Endothelial cell of umbilical vein (primary cell): ENCODE data around the gene THUMPD2. TPM values are rescaled to one million over a fixed set of nuclear protein-coding genes. Genes with fewer than 3 reads are reported as not detected.

Source experiments
- BruUV-seq: library from RNA; stranded (reverse); fragments of 400-500 nt; replicated peaks from 2 replicates; lab custom pipeline; 2021; lab: Mats Ljungman, UMichigan
- CTCF ChIA-PET: fragments of 300-600, 350-600 bp; sonication (Branson Sonifier 250); formaldehyde crosslinking; loops from one replicate; lab custom pipeline; 2021; ENCODE audit warnings: antibody characterized with exemption, inconsistent platforms; lab: Charles Lee
- POLR2A ChIA-PET: fragments of 300-600, 350-600 bp; sonication (Branson Sonifier 250); formaldehyde crosslinking; loops from one replicate; lab custom pipeline; 2021; ENCODE audit warnings: antibody characterized with exemption, inconsistent platforms; lab: Charles Lee
- DNase-seq: peaks from one replicate; pipeline ENCODE4 v3.0.0-alpha.2; 2011; ENCODE audit warnings: low read depth, low spot score
- FAIRE-seq: peaks from 2 replicates; lab custom pipeline; 2011; peaks lifted over from hg19 to GRCh38; lab: Jason Lieb, UNC
- H2AFZ ChIP-seq: 2 replicates; pipeline ENCODE4 v1.6.0; 2012; ENCODE audit warnings: low read depth, low read length, control low read depth, inconsistent platforms
- H3K27ac ChIP-seq: 2 replicates; pipeline ENCODE4 v1.5.1; 2011; ENCODE audit warnings: low read depth, mild to moderate bottlenecking, control low read depth, low read length, moderate library complexity; ENCODE audit not compliant: insufficient read depth
- H3K27me3 ChIP-seq, 2 experiments: 2 replicates each; pipeline versions ENCODE4 v1.6.0 to v1.6.1; 2011; ENCODE audit warnings: low read length in 2 of 2, mixed read lengths in 1 of 2; ENCODE audit not compliant: control insufficient read depth in 2 of 2, insufficient read depth in 2 of 2
- H3K36me3 ChIP-seq, 2 experiments: 2 replicates in 1 of 2; 3 replicates in 1 of 2; pipeline ENCODE4 v1.5.1; 2011; ENCODE audit warnings: low read length in 2 of 2, mild to moderate bottlenecking in 1 of 2, moderate library complexity in 1 of 2; ENCODE audit not compliant: control insufficient read depth in 2 of 2, insufficient read depth in 2 of 2; ENCODE audit errors: extremely low read depth in 1 of 2
- H3K4me1 ChIP-seq: 3 replicates; pipeline ENCODE4 v1.5.1; 2011; ENCODE audit warnings: mild to moderate bottlenecking, low read length; ENCODE audit not compliant: control insufficient read depth, insufficient read depth; ENCODE audit errors: extremely low read depth
- H3K4me2 ChIP-seq: 2 replicates; pipeline ENCODE4 v1.6.1; 2011; ENCODE audit warnings: low read length, control low read depth, mixed read lengths; ENCODE audit not compliant: insufficient read depth
- H3K4me3 ChIP-seq, 3 experiments: fragments of 200-600 bp in 1 of 3; sonication (generic), shearing (Covaris generic) in 1 of 3; replicated peaks in 1 of 3; 2 replicates each; pipeline ENCODE4 v1.5.1; 2011 to 2016; ENCODE audit warnings: control low read depth in 3 of 3, low read length in 3 of 3, mild to moderate bottlenecking in 2 of 3, inconsistent platforms in 1 of 3, low read depth in 1 of 3, moderate library complexity in 1 of 3; ENCODE audit not compliant: insufficient read depth in 1 of 3
- H3K79me2 ChIP-seq: 2 replicates; pipeline ENCODE4 v1.6.0; 2012; ENCODE audit warnings: low read length, inconsistent platforms; ENCODE audit not compliant: control insufficient read depth, insufficient read depth
- H3K9ac ChIP-seq: replicated peaks from 2 replicates; pipeline ENCODE3; 2011; ENCODE audit warnings: low read length, control low read depth; ENCODE audit not compliant: insufficient read depth; ENCODE audit errors: extremely low read depth
- H3K9me1 ChIP-seq: replicated peaks from 3 replicates; pipeline ENCODE4 v1.6.0; 2011; ENCODE audit warnings: mild to moderate bottlenecking, low read length; ENCODE audit not compliant: control insufficient read depth, insufficient read depth; ENCODE audit errors: extremely low read depth
- H3K9me3 ChIP-seq: replicated peaks from 2 replicates; pipeline ENCODE4 v1.5.1; 2012; ENCODE audit warnings: low read length, inconsistent platforms; ENCODE audit not compliant: control insufficient read depth, insufficient read depth
- H4K20me1 ChIP-seq: replicated peaks from 2 replicates; pipeline ENCODE3; 2011; ENCODE audit warnings: mild to moderate bottlenecking, low read length; ENCODE audit not compliant: control insufficient read depth, insufficient read depth; ENCODE audit errors: extremely low read depth
- CTCF ChIP-seq, 2 donors: IDR thresholded peaks; 1 replicate in 1 of 2; 2 replicates in 1 of 2; pipeline ENCODE4 v1.5.1; 2011; ENCODE audit warnings: low read length in 2 of 2, mild to moderate bottlenecking in 2 of 2, moderate library complexity in 2 of 2, control low read depth in 1 of 2, inconsistent platforms in 1 of 2, low read depth in 1 of 2; ENCODE audit not compliant: insufficient read depth in 1 of 2; ENCODE audit errors: extremely low read depth in 1 of 2
- EZH2 ChIP-seq: IDR thresholded peaks from 2 replicates; pipeline ENCODE4 v1.6.1; 2012; ENCODE audit warnings: borderline replicate concordance, low read depth, mild to moderate bottlenecking, moderate library complexity, low read length, inconsistent platforms; ENCODE audit not compliant: severe bottlenecking
- FOS ChIP-seq: IDR thresholded peaks from 2 replicates; pipeline ENCODE4 v1.6.1; 2011; ENCODE audit warnings: mild to moderate bottlenecking, low read length, moderate library complexity, borderline replicate concordance; ENCODE audit not compliant: insufficient read depth
- GATA2 ChIP-seq: IDR thresholded peaks from 2 replicates; pipeline ENCODE4 v1.7.0; 2011; ENCODE audit warnings: low read depth, mild to moderate bottlenecking, moderate library complexity, mixed read lengths, low read length; ENCODE audit not compliant: insufficient read length, insufficient read depth
- JUN ChIP-seq: IDR thresholded peaks from 2 replicates; pipeline ENCODE4 v1.6.1; 2011; ENCODE audit warnings: borderline replicate concordance, low read depth; ENCODE audit not compliant: insufficient read length, insufficient read depth
- MYC ChIP-seq: IDR thresholded peaks from one replicate; pipeline ENCODE4 v1.6.1; 2011; ENCODE audit warnings: mild to moderate bottlenecking, low read depth, low read length
- POLR2A ChIP-seq: IDR thresholded peaks from 2 replicates; pipeline ENCODE4 v1.6.1; 2012; ENCODE audit warnings: low read depth, mild to moderate bottlenecking, control low read depth, low read length
- POLR2AphosphoS5 ChIP-seq: IDR thresholded peaks from 2 replicates; pipeline ENCODE4 v1.6.1; 2012; ENCODE audit warnings: low read depth, mild to moderate bottlenecking, control low read depth, low read length, moderate library complexity; ENCODE audit not compliant: insufficient read depth
- dilution Hi-C: fragments of 300-500 bp; cut with MboI; formaldehyde crosslinking; loops from one replicate; pipeline ENCODE4 v1.15.0; 2019; ENCODE audit warnings: low sequenced_read_pairs; ENCODE audit not compliant: extremely low pct_ligation_motif_present
- intact Hi-C: fragments of 100-400 bp; cut with micrococcal nuclease; formaldehyde crosslinking; loops from one replicate; pipeline ENCODE4 v1.10.0; 2022
- polyA plus RNA-seq, 4 experiments: library from polyadenylated mRNA; depleted of rRNA in 3 of 4; stranded (reverse) in 3 of 4; unstranded in 1 of 4; fragments of >200 nt; gene quantifications; 2 replicates each; pipeline versions ENCODE4 v1.2.1 to v1.2.3, GENCODE V29; 2011 to 2012; ENCODE audit warnings: missing spikeins in 1 of 4
- total RNA-seq: library from RNA; stranded (reverse); gene quantifications from 2 replicates; pipeline ENCODE4 v1.2.3, GENCODE V29; 2021
- TF ChIP-seq, protein P1 (sequence below): IDR thresholded peaks from 2 replicates; pipeline ENCODE4 v1.6.1; 2011; ENCODE audit not compliant: insufficient read depth, insufficient read length

Gene THUMPD2
- total and polyA plus RNA-seq, 2 donors (not counting 3 experiments of a cell fraction or from before 2014, with no cell fraction given), result 4.3 to 8.2 TPM

DNA sequence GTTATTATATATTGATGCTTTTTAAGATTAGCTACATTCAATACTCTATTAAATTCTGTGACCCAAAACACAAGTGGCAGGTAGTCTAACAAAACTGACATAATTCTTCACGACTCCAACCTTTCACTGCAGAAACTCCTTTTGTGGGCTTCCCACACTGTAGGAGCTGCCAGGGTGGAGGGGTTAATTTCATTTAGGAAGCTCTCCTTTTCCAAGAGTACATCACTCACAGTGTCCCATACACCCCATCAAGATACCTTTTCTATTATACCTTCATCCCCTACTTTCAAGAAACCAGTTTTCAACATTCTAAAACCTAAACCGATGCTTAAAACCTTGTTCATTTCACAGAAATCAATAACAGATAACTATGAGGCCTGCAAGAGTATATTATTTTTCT is 825 bp downstream of the THUMPD2 start:
- H2AFZ ChIP-seq, result peak overlapping the region; percentile 1
- H3K9me1 ChIP-seq, result no peaks in the 10 kb centered on the region
- H3K27ac ChIP-seq, result peak overlapping the region; percentile 72
- peak overlapping the region; percentile 100 for H3K4me2 ChIP-seq
- H3K9ac ChIP-seq, result peak overlapping the region; percentile 83
- ChIA-PET POLR2A (interaction anchor here (0.5 kb wide), 1 partner anchor 26 kb away, joined by 8 read pairs; no protein-coding TSS in a partner anchor), CTCF (no interaction called here)
- no peaks in the 10 kb centered on the region for H3K9me3 ChIP-seq
- BruUV-seq, result no TSS peak
- FAIRE-seq (no peak), DNase-seq (no peak)
- H3K36me3 ChIP-seq, result no peaks in the 10 kb centered on the region
- intact Hi-C loops (loop anchor here (5.0 kb wide), 1 partner anchor 816 kb away; no protein-coding TSS in a partner anchor), dilution Hi-C loops (no loop called here)
- no peaks in the 10 kb centered on the region for H4K20me1 ChIP-seq
- TF ChIP-seq MYC, result no peak
- H3K27me3 ChIP-seq, result no peaks in the 10 kb centered on the region
- peak overlapping the region; percentile 56 to 85 (median 77) for H3K4me3 ChIP-seq
- peaks cover 51% of the 10 kb centered on the region for H3K79me2 ChIP-seq
- peaks cover 17% of the 10 kb centered on the region for H3K4me1 ChIP-seq

- Histone ChIP-seq H3K27ac (no peak overlapping the region), H3K9me3 (no peaks in the 10 kb centered on the region), H3K4me3 (no peak overlapping the region), H3K36me3 (peaks cover 2 to 3% of the 10 kb centered on the region in 2 experiments), H3K79me2 (peaks cover 61% of the 10 kb centered on the region), H3K9me1 (no peaks in the 10 kb centered on the region), H2AFZ (no peak overlapping the region), H3K9ac (no peak overlapping the region), H4K20me1 (no peaks in the 10 kb centered on the region), H3K27me3 (no peaks in the 10 kb centered on the region), H3K4me1 (peaks cover 13% of the 10 kb centered on the region), H3K4me2 (no peak overlapping the region)
- no TSS peak for BruUV-seq
- intact Hi-C loops, result no loop called here
- no peak for FAIRE-seq
- no peak for TF ChIP-seq EZH2
- TF ChIP-seq POLR2AphosphoS5, result no peak
- TF ChIP-seq, protein P1, sequence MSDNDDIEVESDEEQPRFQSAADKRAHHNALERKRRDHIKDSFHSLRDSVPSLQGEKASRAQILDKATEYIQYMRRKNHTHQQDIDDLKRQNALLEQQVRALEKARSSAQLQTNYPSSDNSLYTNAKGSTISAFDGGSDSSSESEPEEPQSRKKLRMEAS, result no peak
- TF ChIP-seq GATA2, result no peak
- TF ChIP-seq JUN, result no peak
- TF ChIP-seq FOS, result no peak
- no peak for TF ChIP-seq MYC
- TF ChIP-seq POLR2A, result no peak
- TF ChIP-seq CTCF (IDR thresholded peaks at IDR 0.05; ENCODE audit: extremely low read depth in 1 of 2, insufficient read depth in 1 of 2, low read depth in 1 of 2, low read length in 2 of 2), result no peak
- ChIA-PET CTCF (interaction anchor here (1.2 kb wide), 1 partner anchor 65 kb away, joined by 4 read pairs; no protein-coding TSS in a partner anchor), POLR2A (no interaction called here)
- dilution Hi-C loops, result no loop called here
- DNase-seq, result no peak
Measured at GRCh38 chr2:39772812-39773152, 6.3 kb downstream of the THUMPD2 start.
